Measurements from ENCODE around the gene LRRC36. TPM values are rescaled to one million over a fixed set of nuclear protein-coding genes. Genes with fewer than 3 reads are reported as not detected.
A peak's percentile ranks its signal among the peaks of the same experiment; 100 is the strongest.
"Not testable (repeated sequence)": the region's sequence is repeated elsewhere in the genome, so short reads cannot be mapped to it uniquely, and the experiment has no call there.

The LRRC36 gene
- total and polyA plus RNA-seq, 10 of the 15 experiments (the other 5 are each of a cell fraction or from before 2014, with no cell fraction given), result 0.45 to 2.0 (median 0.75) TPM; not detected in 1

GRCh38 chr16:67359540-67360269 is 33.1 kb downstream of the LRRC36 start:
- BruUV-seq (replicated peaks); intact Hi-C loops (cut with micrococcal nuclease; ENCODE audit: unreplicated experiment): not testable (repeated sequence)
- POLR2A ChIA-PET, result interaction anchor here (0.7 kb wide), 1 partner anchor 1967 kb away, joined by 4 read pairs; no protein-coding TSS in a partner anchor

DNA sequence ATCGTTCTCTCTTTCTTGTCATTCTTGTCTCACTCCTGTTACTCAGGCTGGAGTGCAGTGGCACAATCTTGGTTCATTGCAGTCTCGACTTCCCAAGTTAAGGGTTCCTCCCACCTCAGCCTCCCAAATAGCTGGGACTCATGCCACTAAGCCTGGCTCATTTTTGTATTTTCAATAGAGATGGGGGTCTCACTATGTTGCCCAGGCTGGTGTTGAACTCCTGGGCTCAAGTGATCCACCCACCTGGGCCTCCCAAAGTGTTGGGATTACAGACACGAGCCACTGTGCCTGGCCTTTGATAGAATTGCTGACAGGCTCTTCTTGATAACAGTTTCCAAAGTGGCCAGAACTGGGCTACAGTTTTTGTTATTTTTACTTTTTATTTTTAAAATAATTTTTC is 34.4 kb downstream of the LRRC36 start:
- no TSS peak for BruUV-seq (replicated peaks)
- no peak for TF ChIP-seq SIN3A (IDR thresholded peaks at IDR 0.05; ENCODE audit: low read depth, low read length)
- TF ChIP-seq CHD2 (IDR thresholded peaks at IDR 0.05; ENCODE audit: borderline replicate concordance, low read depth, low read length), result no peak
- no peak for TF ChIP-seq CEBPZ (IDR thresholded peaks at IDR 0.05; ENCODE audit: low read depth, low read length)
- no peak for TF ChIP-seq MEF2A (IDR thresholded peaks at IDR 0.05; ENCODE audit: insufficient read depth, low read depth, low read length)
- no peak for TF ChIP-seq CBFB (IDR thresholded peaks at IDR 0.05; ENCODE audit: low read depth)
- TF ChIP-seq FOXM1 (IDR thresholded peaks at IDR 0.05; ENCODE audit: low read depth, low read length), result no peak

More at GRCh38 chr16:67359540-67360269, 33.1 kb downstream of the LRRC36 start:
- FAIRE-seq; H3K27ac ChIP-seq (ENCODE audit: control insufficient read depth, insufficient read depth); H3K4me2 ChIP-seq (ENCODE audit: control insufficient read depth, insufficient read depth); H3K9me3 ChIP-seq (replicated peaks; ENCODE audit: control insufficient read depth, insufficient read depth, low read length); H3K9ac ChIP-seq (ENCODE audit: control insufficient read depth, insufficient read depth, low read length); H3K4me1 ChIP-seq (ENCODE audit: control insufficient read depth, insufficient read depth, low read length); H2AFZ ChIP-seq (ENCODE audit: control insufficient read depth, low read depth, low read length); H3K79me2 ChIP-seq (ENCODE audit: control insufficient read depth, insufficient read depth, low read length); ATAC-seq; RAD21 ChIA-PET (ENCODE audit: unreplicated experiment); CTCF ChIA-PET; H3K4me3 ChIP-seq; H3K27me3 ChIP-seq (replicated peaks in 1 of 2; ENCODE audit: control insufficient read depth in 2 of 2, insufficient read depth in 2 of 2, low read length in 1 of 2); DNase-seq (ENCODE audit: low read depth, low spot score); H3K36me3 ChIP-seq (ENCODE audit: control insufficient read depth in 2 of 2, insufficient read depth in 2 of 2, low read length in 1 of 2); H4K20me1 ChIP-seq (ENCODE audit: control insufficient read depth, insufficient read depth); in situ Hi-C loops (cut with MboI): not testable (repeated sequence)
- TF ChIP-seq, protein P1, sequence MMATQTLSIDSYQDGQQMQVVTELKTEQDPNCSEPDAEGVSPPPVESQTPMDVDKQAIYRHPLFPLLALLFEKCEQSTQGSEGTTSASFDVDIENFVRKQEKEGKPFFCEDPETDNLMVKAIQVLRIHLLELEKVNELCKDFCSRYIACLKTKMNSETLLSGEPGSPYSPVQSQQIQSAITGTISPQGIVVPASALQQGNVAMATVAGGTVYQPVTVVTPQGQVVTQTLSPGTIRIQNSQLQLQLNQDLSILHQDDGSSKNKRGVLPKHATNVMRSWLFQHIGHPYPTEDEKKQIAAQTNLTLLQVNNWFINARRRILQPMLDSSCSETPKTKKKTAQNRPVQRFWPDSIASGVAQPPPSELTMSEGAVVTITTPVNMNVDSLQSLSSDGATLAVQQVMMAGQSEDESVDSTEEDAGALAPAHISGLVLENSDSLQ (IDR thresholded peaks at IDR 0.05), result peak; percentile 38
- SMC1A ChIA-PET (ENCODE audit: uncharacterized antibody, unreplicated experiment), result interaction anchor here (0.7 kb wide), 1 partner anchor 632 kb away, joined by 3 read pairs; no protein-coding TSS in a partner anchor
- 55% methylated on average over 8 of the region's 8 CpGs for WGBS (ENCODE audit: insufficient coverage, insufficient replicate concordance, low lambda C conversion rate, missing lambda C conversion rate)

More for the DNA sequence above, 34.4 kb downstream of the LRRC36 start:
- no peaks in the 10 kb centered on the region for H4K20me1 ChIP-seq (ENCODE audit: control insufficient read depth, insufficient read depth)
- no peak overlapping the region for H2AFZ ChIP-seq (ENCODE audit: control insufficient read depth, low read depth, low read length)
- H3K27ac ChIP-seq (ENCODE audit: control insufficient read depth, insufficient read depth), result no peak overlapping the region
- WGBS (ENCODE audit: insufficient coverage, insufficient replicate concordance, low lambda C conversion rate, missing lambda C conversion rate), result 8% methylated on average over 3 of the region's 3 CpGs
- peaks cover 5% of the 10 kb centered on the region; the same call in 1 of the 2 replicates for H3K4me1 ChIP-seq (ENCODE audit: control insufficient read depth, insufficient read depth, low read length)
- in situ Hi-C loops (cut with MboI), result no loop called here
- no peaks in the 10 kb centered on the region for H3K36me3 ChIP-seq (ENCODE audit: control insufficient read depth in 2 of 2, insufficient read depth in 2 of 2, low read length in 1 of 2)
- no peak for FAIRE-seq
- no peak overlapping the region for H3K4me3 ChIP-seq
- SMC1A ChIA-PET (ENCODE audit: uncharacterized antibody, unreplicated experiment), result no interaction called here
- H3K27me3 ChIP-seq (replicated peaks in 1 of 2; ENCODE audit: control insufficient read depth in 2 of 2, insufficient read depth in 2 of 2, low read length in 1 of 2), result peaks cover 0 to 2% of the 10 kb centered on the region in 2 experiments; a peak in 1 of 4 replicates
- no peak overlapping the region for H3K9ac ChIP-seq (ENCODE audit: control insufficient read depth, insufficient read depth, low read length)
- H3K4me2 ChIP-seq (ENCODE audit: control insufficient read depth, insufficient read depth), result no peak overlapping the region
- DNase-seq (ENCODE audit: low read depth, low spot score), result no peak
- RAD21 ChIA-PET (ENCODE audit: unreplicated experiment), result no interaction called here
- POLR2A ChIA-PET, result no interaction called here
- CTCF ChIA-PET, result no interaction called here
- no peaks in the 10 kb centered on the region for H3K9me3 ChIP-seq (replicated peaks; ENCODE audit: control insufficient read depth, insufficient read depth, low read length)
- intact Hi-C loops (cut with micrococcal nuclease; ENCODE audit: unreplicated experiment), result no loop called here
- no peaks in the 10 kb centered on the region for H3K79me2 ChIP-seq (ENCODE audit: control insufficient read depth, insufficient read depth, low read length)
- ATAC-seq, result no peak
